Uterus (tissue), 4 donors: ENCODE measurements around the gene TSPAN7. TPM values are rescaled to one million over a fixed set of nuclear protein-coding genes. Genes with fewer than 3 reads are reported as not detected.

Experiments used
- DNase-seq, 2 donors: peaks; one replicate each; pipeline ENCODE4 v3.0.0-alpha.2; 2019 to 2020
- H3K27ac ChIP-seq, 2 donors: fragments of 200-600 bp; sonication (generic); 1 replicate in 1 of 2; 2 replicates in 1 of 2; pipeline ENCODE4 v1.5.1; 2016 to 2018
- H3K27me3 ChIP-seq, 2 donors: fragments of 200-600 bp; sonication (generic); one replicate each; pipeline ENCODE4 v1.5.1; 2018 to 2019; ENCODE audit warnings: control low read depth in 1 of 2
- H3K36me3 ChIP-seq, 2 donors: fragments of 200-600 bp; sonication (generic); one replicate each; pipeline ENCODE4 v1.5.1; 2019; ENCODE audit warnings: control low read depth in 1 of 2
- H3K4me1 ChIP-seq, 2 donors: fragments of 200-600 bp; sonication (generic); one replicate each; pipeline ENCODE4 v1.5.1; 2018 to 2019; ENCODE audit warnings: control low read depth in 1 of 2
- H3K4me3 ChIP-seq, 2 donors: fragments of 200-600 bp; sonication (generic); 1 replicate in 1 of 2; 2 replicates in 1 of 2; pipeline ENCODE4 v1.5.1; 2018 to 2019; ENCODE audit warnings: mild to moderate bottlenecking in 1 of 2
- H3K9me3 ChIP-seq, 2 donors: fragments of 200-600 bp; sonication (generic); one replicate each; pipeline ENCODE4 v1.5.1; 2019; ENCODE audit warnings: control low read depth in 1 of 2
- POLR2A ChIP-seq, 2 donors: fragments of 450-650 bp; IDR thresholded peaks; one replicate each; pipeline ENCODE4 v1.6.1; 2016; ENCODE audit warnings: antibody characterized with exemption in 2 of 2, mild to moderate bottlenecking in 1 of 2, moderate library complexity in 1 of 2
- intact Hi-C: fragments of 100-400 bp; cut with DNase I; formaldehyde crosslinking; loops from one replicate; pipeline ENCODE4 v1.15.1; 2023; ENCODE audit warnings: low total_unique reads
- total RNA-seq, 4 donors: library from RNA; depleted of rRNA in 3 of 4; stranded (reverse); fragments of >200 nt in 3 of 4; gene quantifications; one replicate each; pipeline versions ENCODE4 v1.1.0 to v1.2.4, GENCODE V29; 2014 to 2023
- TF ChIP-seq, protein P1 (sequence below), 4 experiments: fragments of 200-600 bp in 2 of 4; fragments of 450-650 bp in 2 of 4; sonication (generic) in 2 of 4; IDR thresholded peaks; one replicate each; pipeline ENCODE4 v1.5.1; 2016 to 2019; ENCODE audit warnings: antibody characterized with exemption in 4 of 4, mild to moderate bottlenecking in 2 of 4, moderate library complexity in 1 of 4
- donor health status: DM: yes; HTN: yes; CAD: no.

Gene TSPAN7
- total RNA-seq, 4 donors from 2014 or later = 22.3 to 111 (median 77.8) TPM

DNA sequence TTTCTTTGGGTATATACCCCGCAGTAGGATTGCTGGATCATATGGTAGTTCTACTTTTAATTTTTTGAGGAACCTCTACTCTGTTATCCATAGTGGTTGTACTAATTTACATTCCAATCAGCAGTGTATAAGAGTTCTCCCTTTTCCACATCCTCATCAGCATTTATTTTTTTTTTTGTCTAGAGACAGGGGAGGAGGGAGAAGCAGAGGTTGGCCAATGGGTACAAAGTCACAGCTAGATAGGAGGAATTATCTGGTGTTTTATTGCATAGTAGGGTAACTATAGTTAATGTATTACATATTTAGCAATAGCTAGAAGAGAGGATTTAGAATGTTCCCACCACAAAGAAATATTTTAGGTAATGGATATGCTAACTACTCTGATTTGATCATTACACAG lies 107.4 kb downstream of the TSPAN7 start:
- no peaks in the 10 kb centered on the region for H3K27me3 ChIP-seq
- DNase-seq = no peak
- no peak overlapping the region for H3K4me3 ChIP-seq
- H3K9me3 ChIP-seq = no peaks in the 10 kb centered on the region
- no peaks in the 10 kb centered on the region for H3K36me3 ChIP-seq
- no peak overlapping the region for H3K27ac ChIP-seq
- TF ChIP-seq, protein P1, sequence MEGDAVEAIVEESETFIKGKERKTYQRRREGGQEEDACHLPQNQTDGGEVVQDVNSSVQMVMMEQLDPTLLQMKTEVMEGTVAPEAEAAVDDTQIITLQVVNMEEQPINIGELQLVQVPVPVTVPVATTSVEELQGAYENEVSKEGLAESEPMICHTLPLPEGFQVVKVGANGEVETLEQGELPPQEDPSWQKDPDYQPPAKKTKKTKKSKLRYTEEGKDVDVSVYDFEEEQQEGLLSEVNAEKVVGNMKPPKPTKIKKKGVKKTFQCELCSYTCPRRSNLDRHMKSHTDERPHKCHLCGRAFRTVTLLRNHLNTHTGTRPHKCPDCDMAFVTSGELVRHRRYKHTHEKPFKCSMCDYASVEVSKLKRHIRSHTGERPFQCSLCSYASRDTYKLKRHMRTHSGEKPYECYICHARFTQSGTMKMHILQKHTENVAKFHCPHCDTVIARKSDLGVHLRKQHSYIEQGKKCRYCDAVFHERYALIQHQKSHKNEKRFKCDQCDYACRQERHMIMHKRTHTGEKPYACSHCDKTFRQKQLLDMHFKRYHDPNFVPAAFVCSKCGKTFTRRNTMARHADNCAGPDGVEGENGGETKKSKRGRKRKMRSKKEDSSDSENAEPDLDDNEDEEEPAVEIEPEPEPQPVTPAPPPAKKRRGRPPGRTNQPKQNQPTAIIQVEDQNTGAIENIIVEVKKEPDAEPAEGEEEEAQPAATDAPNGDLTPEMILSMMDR (IDR thresholded peaks at IDR 0.05) = no peak
- TF ChIP-seq POLR2A (IDR thresholded peaks at IDR 0.05) = no peak
- H3K4me1 ChIP-seq = no peaks in the 10 kb centered on the region
- intact Hi-C loops = no loop called here

DNA sequence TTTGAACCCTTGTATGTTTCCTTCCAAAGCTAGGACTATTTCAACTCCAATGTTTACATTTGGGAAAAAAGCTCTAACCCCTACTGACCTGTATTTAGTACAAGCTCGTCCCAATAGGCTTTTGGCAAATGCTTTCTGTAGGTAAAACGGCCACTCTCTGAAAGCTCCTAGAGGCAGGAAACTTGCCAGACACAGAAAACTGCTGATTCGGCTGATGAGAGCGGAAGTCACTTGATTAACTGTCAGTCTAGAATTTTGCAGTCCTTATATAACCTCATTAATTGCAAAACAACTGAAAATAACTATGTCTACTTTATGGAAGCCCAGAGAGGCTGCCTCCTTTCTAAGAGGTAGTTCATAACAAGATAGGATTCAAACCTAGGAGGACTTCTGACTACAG lies 108.1 kb downstream of the TSPAN7 start:
- H3K9me3 ChIP-seq = no peaks in the 10 kb centered on the region
- no peak for DNase-seq
- intact Hi-C loops = no loop called here
- H3K36me3 ChIP-seq = no peaks in the 10 kb centered on the region
- H3K27me3 ChIP-seq = no peaks in the 10 kb centered on the region
- H3K4me1 ChIP-seq = no peaks in the 10 kb centered on the region
- H3K27ac ChIP-seq = no peak overlapping the region
- no peak overlapping the region for H3K4me3 ChIP-seq
- TF ChIP-seq POLR2A (IDR thresholded peaks at IDR 0.05) = no peak
- TF ChIP-seq, protein P1 (IDR thresholded peaks at IDR 0.05) = no peak

GRCh38 chrX:38672646-38673045 lies 111.3 kb downstream of the TSPAN7 start:
- DNase-seq = no peak
- no peaks in the 10 kb centered on the region for H3K36me3 ChIP-seq
- no peaks in the 10 kb centered on the region for H3K27me3 ChIP-seq
- no peak for TF ChIP-seq POLR2A (IDR thresholded peaks at IDR 0.05)
- TF ChIP-seq, protein P1 (IDR thresholded peaks at IDR 0.05) = no peak
- no peak overlapping the region for H3K27ac ChIP-seq
- no peaks in the 10 kb centered on the region for H3K9me3 ChIP-seq
- H3K4me1 ChIP-seq = no peaks in the 10 kb centered on the region
- no peak overlapping the region for H3K4me3 ChIP-seq
- intact Hi-C loops = no loop called here

- TF ChIP-seq, protein P1 (IDR thresholded peaks at IDR 0.05) = no peak
- TF ChIP-seq POLR2A (IDR thresholded peaks at IDR 0.05) = no peak
- no peaks in the 10 kb centered on the region for H3K36me3 ChIP-seq
- intact Hi-C loops = no loop called here
- no peaks in the 10 kb centered on the region for H3K4me1 ChIP-seq
- H3K27me3 ChIP-seq = no peaks in the 10 kb centered on the region
- no peak overlapping the region for H3K27ac ChIP-seq
- no peaks in the 10 kb centered on the region for H3K9me3 ChIP-seq
- DNase-seq = no peak
- no peak overlapping the region for H3K4me3 ChIP-seq
Measured at GRCh38 chrX:38675856-38676255, 114.5 kb downstream of the TSPAN7 start.

- Histone ChIP-seq H3K36me3 (no peaks in the 10 kb centered on the region), H3K9me3 (no peaks in the 10 kb centered on the region), H3K27ac (no peak overlapping the region), H3K4me3 (no peak overlapping the region), H3K27me3 (no peaks in the 10 kb centered on the region), H3K4me1 (no peaks in the 10 kb centered on the region)
- intact Hi-C loops = no loop called here
- no peak for DNase-seq
- TF ChIP-seq, protein P1 (IDR thresholded peaks at IDR 0.05) = no peak
- TF ChIP-seq POLR2A (IDR thresholded peaks at IDR 0.05) = no peak
Measured at GRCh38 chrX:38678183-38678582, 116.8 kb downstream of the TSPAN7 start.
